Activated CD4-positive, CD25-positive, alpha-beta regulatory T cell (primary cell): ENCODE results near the gene VPREB1.
A peak's percentile ranks its signal among the peaks of the same experiment; 100 is the strongest.
"Not testable (repeated sequence)": the region's sequence is repeated elsewhere in the genome, so short reads cannot be mapped to it uniquely, and the experiment has no call there.

Experiments used
- DNase-seq, 4 experiments: peaks; one replicate each; lab custom pipeline; 2025; lab: John Stamatoyannopoulos, UW

Gene VPREB1, protein sequence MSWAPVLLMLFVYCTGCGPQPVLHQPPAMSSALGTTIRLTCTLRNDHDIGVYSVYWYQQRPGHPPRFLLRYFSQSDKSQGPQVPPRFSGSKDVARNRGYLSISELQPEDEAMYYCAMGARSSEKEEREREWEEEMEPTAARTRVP

DNA sequence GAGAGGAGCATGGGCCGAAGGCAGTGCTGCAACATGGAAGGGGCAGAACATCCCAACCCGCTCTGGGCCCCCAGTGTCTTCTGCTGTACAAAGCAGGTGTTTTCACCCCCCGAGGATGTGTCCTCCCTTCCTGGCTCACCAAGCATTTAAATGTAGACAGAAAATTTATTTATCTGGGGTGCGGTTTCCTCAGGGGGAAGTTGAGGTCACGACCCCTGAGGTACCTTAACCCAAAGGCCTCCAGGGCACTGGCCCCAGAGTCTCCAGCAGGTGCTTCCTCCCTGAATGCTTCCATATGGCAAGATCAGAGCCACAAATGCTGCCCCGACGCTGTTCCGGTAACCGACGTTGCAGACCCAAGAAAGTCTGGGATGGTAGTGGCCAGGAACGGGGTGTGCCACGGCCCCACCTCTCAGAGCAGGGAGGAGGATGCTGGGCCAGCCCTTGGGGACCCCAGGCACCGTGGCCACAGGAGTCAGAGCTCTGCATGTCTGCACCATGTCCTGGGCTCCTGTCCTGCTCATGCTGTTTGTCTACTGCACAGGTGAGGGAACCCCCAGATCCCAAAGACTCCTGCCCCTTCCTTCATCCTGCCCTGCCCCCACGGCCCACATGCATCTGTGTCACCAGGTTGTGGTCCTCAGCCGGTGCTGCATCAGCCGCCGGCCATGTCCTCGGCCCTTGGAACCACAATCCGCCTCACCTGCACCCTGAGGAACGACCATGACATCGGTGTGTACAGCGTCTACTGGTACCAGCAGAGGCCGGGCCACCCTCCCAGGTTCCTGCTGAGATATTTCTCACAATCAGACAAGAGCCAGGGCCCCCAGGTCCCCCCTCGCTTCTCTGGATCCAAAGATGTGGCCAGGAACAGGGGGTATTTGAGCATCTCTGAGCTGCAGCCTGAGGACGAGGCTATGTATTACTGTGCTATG, at the start of gene VPREB1:
Gene VPREB1, plus strand, starts transcription at position 471 of the 935 bp plus-strand sequence. Its CDS starts 28 bp downstream, at position 499.
- no peak for DNase-seq

DNA sequence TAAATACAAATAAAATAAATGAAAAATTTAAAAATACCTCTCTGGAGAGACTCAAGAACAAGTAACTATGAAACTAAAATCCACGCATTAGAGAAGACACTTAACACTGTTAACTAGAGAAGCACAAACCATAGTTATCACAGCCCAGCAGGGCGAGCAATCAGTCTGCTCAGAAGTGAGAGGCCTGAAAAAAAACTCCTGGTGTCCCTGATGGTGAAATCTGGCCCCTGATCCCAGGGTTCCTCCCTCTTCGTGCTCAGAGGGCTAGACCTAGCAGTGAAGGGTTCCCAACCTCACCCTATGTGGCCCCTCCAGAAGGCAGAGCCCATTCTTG, 49.7 kb upstream of the VPREB1 start:
- DNase-seq, result no peak

DNA sequence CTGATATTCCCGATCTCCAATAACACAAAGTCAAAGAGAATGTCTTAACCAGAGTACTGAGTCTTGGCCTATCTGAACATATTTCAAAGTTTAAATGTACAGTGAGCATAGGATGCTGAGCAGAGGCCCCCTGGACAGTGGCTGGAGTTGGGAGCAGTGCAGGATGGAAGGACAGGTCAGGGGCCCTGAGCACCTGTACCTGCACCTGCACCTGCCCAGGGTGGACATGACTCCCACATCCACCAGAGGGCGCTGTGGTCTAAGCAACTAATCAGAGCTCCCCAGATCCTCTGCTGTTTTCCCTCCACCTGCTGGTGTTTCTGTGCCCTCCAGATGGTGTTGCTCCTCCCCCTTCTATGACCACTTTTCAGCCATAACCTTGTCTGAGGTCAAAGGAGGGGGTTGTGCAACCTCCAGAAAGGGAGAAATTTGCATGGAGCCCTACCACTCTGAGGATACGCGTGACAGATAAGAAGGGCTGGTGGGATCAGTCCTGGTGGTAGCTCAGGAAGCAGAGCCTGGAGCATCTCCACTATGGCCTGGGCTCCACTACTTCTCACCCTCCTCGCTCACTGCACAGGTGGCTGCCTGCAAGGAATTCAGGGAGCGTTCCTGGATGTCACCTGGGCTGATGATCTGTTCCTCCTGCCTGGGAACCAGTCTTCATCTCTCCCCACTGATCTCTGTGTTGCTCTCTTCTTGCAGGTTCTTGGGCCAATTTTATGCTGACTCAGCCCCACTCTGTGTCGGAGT, 49.1 kb upstream of the VPREB1 start:
- peak; percentile 61 to 80 (median 68) for DNase-seq

DNA sequence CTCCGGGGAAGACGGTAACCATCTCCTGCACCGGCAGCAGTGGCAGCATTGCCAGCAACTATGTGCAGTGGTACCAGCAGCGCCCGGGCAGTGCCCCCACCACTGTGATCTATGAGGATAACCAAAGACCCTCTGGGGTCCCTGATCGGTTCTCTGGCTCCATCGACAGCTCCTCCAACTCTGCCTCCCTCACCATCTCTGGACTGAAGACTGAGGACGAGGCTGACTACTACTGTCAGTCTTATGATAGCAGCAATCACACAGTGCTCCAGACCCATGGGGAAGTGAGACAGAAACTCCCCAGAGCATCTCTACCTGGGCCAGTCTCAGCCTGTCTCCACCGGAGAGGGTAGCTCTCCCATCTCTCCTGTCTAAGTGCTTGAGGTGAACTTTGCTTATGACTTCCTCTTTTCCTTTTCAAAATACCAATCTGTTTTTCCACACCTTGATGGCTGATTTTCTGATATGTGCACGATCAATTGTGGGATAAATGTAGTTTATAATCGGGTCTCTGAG, 48.5 kb upstream of the VPREB1 start:
- no peak for DNase-seq

DNA sequence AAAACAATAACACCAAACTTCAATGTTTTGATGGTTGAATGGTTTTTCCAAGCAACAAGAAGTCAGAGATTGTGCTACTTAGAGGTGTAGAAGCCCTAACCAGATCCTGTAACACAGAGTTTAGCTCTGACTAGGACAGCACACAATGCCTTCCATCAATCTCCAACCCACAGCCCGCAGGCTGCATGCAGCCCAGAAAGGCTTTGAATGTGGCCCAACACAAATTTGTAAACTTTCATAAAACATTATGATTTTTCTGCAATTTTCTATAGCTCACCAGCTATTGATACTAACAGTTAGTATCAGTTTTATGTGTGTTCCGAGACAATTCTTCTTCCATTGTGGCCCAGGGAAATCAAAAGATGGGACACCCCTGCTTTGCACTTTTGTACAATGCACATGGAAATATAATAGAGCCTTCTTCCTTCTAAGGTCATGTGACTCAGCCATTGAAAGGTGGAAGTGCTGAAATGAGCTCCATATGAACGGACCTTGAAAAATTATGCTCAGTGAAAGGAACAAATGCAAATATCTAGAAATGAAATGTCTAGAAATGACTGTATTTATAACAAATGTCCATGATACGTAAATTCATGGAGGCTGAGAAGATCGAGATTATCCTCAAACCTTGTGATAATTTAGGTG, 47.6 kb upstream of the VPREB1 start:
- no peak for DNase-seq

DNA sequence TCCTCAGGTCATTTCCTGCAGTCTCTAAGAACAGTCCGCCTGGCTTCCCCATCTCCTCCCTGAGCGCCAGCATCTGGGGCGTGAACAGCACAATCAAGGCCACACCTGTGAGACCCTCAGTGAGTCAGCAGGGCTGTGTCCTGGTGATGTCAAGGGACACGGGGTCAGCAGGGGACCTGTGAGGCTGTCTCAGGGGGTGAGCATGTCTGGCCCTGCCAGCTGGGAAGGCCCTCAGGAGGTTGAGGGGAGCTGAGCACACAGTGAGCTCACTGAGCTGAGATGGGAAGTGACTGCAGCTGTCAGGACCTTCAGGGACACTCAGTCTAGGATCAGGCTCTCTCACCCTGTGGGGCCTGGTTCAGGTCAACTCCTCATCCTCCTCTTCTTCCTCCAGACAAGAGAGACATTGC, 46.6 kb upstream of the VPREB1 start:
- DNase-seq, result no peak

DNA sequence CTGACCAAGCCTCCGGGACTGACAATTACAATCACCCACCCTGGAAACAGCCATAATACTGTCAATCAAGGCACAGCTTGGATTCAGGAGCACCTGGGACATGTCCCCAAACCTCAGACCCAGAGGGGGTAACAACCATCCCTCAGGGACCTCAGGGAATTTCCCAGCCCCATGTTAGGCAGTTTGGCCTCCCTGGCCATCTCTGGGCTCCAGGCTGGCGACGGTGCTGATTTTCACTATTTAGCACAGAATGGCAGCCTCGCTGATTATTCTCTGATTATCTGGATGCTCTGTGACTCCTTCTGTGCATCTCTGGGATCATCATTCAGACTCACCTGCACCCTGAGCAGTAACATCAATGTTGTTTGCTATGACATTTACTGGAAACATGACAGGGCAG, 45.8 kb upstream of the VPREB1 start:
- DNase-seq, result no peak

DNA sequence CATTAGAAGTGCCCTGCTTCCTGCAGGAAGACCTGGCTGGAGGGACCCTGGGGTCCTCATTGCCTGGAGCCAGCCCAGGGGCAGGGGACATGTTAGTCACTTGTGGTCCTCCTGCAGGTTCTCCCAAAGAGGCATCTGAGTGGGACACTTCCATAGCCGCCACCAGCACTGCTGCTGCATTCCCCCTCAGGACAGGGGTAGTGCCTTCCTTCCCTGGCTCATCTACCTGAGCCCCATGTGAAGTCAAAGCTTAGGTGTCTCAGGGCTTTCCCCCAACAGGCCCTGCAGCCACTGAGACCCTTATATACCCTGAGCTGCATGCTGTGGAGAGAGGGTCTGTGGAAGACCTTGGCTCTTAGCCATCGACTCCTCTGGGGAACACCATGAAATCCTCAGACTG, 45.0 kb upstream of the VPREB1 start:
- no peak for DNase-seq

DNA sequence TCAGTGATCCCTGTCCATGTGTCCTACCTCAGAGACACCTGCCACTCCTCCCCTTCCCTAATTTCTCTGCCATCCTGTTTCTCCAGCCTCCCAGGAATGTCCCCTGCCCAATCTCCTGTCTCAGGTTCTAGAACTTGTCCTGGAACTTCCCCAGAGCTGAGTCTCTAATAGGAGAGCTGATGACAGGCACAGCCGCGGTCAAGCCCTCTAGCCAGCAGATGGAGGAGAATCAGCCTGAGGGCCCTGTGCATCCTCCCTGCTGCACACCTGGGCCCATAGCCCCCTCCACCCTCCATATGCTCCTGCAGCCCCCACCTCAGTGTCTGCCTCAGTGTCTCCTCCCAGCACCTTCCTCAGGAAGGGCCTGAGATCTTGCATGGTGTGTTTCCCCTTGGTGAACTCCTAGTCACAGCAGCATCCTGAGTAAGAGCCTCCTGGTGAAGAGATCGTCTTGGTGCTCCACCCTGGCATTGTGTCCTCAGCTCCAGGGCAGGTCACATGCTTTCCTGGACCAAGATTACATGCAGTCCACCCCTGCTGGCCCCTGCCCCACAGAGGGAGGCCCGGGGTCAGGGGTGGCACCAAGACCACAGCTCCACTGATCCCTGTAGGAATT, 43.9 kb upstream of the VPREB1 start:
- DNase-seq, result no peak

DNA sequence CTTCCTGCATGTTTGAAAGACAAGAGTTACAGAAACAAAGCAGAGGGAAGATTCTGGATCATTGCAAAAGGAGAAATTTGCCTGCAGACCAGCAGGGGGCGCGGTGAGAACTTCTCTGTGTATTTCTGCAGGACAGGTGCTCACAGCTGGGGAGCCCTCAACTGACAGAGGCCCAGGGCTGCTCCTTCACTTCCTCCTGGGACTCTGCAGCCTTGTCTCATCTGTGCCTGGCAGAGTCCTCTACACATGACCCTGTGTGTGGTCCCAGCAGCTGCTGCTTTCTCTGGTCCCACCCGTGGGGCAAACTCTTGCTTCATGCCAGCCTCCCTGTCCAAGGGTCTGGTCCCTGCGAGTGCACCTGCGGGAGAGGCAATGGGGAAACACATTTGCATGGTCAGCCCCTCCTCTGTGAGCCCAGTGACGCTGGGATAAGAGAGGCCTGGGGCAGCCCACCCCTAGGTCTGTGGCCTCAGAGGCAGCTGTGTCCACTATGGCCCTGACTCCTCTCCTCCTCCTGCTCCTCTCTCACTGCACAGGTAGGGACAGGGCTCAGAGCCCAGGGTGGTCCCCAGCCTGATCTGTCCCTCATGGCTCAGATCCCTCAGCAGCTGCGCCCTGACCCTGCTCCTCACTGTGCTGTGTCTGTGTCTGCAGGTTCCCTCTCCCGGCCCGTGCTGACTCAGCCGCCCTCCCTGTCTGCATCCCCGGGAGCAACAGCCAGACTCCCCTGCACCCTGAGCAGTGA, 43.2 kb upstream of the VPREB1 start:
- DNase-seq, result peak in 2 of 4 experiments; percentile 32 to 39

DNA sequence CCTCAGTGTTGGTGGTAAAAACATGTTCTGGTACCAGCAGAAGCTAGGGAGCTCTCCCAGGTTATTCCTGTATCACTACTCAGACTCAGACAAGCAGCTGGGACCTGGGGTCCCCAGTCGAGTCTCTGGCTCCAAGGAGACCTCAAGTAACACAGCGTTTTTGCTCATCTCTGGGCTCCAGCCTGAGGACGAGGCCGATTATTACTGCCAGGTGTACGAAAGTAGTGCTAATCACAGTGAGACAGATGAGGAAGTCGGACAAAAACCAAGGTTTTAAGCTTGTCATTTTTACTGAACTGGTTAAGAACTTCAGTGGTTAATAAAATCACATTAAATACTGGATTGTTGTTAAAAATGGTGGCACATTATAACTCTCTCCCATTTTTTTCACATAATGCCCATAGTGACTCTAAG, 42.6 kb upstream of the VPREB1 start:
- DNase-seq, result no peak

DNA sequence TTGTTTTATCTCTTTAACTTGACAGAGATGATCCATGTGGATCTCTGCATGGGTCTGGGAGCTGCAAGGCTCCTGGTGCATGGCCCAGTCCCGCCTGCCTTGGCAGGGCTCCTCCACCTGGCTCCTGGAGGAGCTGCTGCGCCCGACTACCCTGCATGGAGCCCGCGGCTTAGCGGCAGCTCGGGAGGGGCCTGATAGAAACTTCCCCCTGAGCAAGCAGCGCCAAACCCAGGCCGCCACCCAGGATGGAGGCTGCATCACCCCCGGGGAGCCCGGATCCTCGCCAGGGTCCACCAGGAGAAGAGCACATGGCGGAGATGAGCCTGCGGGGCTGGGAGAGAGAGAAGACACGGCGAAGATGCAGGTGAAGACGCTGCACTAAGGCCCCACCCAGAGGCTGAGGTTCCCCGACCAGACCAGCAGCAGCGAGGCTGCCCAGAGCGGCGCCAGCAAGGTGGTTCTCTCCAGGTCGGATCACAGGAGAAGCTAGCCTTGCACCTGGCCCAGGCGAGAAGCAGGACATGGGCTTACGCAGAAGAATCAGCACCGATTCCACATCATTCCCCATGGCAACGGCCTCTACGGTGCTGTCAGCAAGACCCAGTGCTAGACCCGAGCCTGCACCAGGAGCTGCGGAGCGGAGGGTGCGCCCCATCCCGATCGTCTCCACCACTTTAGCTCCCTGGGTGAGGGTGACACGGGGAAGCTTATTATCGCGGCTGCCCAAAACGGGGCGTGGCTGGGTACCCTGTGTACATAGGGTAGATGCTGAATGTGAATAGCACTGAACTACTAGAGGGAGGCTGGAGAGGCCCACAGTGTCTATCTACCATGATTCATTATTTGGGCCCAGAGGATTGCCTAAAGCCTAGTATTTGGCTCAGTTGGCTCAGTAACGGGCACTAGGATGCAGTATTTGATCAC, 41.3 kb upstream of the VPREB1 start:
- DNase-seq, result no peak

DNA sequence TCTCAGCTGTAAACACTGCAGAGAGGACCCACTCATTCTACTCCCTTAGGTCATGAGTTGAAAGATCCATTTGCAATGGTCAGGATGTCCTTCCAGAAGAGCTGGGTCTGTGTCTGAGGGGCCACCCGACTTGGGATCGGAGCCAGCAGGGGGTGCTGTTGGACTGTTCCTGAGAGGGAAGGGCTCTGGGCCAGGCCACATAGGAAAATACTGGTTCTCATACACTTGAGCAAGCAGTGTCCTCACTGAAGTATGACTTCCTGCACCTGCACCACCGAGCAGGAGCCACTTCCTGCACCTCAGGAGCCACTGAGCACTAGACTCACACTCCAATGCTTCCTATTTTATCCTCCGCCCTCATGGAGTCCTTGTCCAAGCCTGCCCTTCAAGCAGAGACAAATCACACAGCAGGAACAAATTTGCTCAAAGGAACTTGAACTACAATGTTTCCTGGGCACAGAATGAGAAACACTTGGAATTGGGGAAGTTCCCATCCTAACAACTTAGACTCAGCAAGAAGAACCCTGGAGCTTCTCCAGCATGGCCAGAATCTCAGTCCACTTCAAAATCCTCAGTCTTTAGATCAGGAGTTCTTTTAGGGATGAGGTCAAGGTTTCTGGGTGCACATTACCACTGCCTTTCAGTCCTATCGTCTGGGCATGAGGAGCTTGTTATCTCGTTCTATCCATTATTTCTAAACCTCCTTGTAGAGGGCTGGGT, 36.6 kb upstream of the VPREB1 start:
- peak; percentile 37 to 75 (median 58) for DNase-seq

DNA sequence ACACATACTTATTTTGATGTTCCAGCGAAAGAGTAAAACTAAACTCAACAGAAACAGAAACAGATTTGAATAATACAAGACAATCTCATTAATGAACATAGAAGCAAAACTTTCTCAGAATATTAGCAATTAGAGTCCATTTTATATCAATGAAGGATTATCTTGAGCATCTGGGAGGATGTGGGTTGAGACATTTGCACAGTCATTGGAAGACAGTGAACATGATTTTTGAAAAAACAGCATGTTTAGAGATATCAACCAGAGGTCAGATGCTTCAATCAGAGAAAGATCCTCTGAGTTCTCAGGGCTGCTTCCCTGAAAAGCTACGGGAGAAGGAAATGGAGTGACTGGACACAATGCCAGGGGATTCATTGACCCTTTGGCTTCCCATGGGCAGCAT, 35.9 kb upstream of the VPREB1 start:
- DNase-seq, result no peak

DNA sequence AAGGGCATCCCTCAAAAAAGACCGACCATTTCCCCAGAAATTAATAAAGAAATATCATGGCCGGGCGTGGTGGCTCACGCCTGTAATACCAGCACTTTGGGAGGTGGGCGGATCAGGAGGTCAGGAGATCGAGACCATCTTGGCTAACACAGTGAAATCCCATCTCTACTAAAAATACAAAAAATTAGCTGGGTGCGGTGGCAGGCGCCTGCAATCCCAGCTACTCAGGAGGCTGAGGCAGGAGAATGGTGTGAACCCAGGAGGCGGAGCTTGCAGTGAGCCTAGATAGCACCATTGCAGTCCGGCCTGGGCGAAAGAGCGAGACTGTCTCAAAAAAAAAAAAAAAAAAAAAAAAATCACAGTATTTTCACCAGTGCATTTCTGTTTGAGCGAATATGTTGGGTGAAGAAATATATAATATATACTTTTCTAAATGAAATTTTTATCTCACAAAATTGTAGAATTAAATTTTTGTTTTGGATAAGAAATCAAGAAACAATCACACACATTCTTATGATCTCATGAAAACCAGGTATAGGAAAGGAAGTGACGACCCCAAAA, 35.4 kb upstream of the VPREB1 start:
- DNase-seq, result not testable (repeated sequence)

DNA sequence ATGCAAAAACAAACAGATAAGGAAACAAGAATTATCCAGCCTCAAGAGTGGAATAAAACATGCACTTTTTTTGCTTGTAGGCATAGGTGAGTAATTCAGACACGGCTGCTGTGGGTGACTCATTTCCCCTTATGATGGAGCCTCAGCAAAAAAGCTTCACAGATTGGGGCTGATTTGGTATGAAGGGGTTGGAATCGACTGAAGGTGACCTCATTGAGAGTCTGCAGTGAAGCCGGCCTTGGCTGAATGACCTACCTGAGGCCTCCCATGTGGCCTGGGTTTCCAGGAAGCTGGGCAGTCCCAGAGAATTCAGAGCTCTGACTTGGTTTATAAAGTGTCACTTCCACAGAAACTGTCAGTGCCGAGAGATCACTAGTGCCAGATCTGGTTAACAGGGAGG, 34.2 kb upstream of the VPREB1 start:
- peak in 1 of 4 experiments; percentile 30 for DNase-seq

DNA sequence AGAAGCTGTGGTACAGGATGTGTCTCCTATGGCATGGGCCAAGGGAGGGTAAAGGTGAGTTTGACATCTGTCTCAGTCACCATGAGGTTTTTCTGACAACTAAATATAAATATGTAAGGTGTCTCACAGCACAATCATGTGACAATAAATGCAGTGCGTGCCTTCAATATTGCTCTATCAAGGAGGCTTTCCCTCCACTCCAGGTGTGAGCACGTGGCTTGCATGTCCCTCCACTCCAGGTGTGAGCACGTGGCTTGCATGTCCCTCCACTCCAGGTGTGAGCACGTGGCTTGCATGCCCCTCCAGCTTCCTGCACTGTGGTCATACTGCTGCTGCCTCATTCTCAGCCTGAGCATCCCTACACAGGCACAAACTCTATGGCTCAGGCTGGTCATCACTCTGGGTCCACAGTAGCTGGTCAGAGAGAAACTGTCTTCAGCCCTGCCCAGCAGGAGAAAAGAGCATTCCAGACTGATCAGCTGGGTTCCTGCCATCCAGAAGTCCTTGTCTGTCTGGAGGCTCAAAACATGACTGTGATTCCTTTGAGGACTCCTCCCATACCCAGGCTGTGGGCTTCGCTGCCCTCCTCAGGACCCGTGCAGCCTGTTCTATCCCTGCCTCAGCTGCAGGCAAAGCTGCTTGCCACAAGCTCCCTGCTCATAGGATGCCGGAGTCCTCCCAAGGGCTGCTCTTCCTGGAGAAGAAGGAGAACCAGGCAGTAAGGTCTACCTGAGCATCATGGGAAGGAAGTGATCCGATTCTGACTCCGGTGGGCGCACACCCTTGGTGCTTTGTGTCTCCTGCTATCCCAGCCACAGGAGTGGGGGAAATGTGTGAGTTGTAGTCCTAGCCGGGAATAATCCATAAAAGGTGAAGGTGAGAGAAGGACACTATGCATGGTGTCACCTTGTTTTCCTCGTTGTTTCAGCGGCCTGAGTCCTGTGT, 33.4 kb upstream of the VPREB1 start:
- DNase-seq, result no peak

DNA sequence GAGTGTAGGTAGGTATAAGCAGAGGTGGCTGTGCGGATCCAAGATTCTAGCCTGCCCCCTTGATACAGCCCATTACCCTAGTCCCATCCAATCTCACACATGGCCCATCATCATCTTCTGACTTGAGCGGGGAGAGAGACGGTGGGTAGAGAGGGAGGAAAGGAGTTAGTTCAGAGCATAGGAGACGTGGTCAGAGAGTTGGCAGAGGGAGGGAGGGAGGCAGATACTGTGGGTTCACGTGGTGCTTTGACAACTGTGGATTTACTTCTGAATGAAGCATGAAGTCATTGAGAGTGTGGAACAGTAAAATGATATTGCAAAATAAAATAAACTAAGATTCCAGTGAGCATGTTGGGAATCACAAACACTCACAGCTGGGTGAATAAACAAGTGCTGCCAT, 31.4 kb upstream of the VPREB1 start:
- no peak for DNase-seq
